Bronchial epithelial cell (primary cell): ENCODE data around the gene NALCN. TPM values are rescaled to one million over a fixed set of nuclear protein-coding genes. Genes with fewer than 3 reads are reported as not detected.

Source experiments
- DNase-seq: peaks from one replicate; pipeline ENCODE4 v3.0.0-alpha.2; 2010; ENCODE audit warnings: low read depth
- FAIRE-seq: peaks from 2 replicates; lab custom pipeline; 2011; peaks lifted over from hg19 to GRCh38; lab: Jason Lieb, UNC
- H3K27me3 ChIP-seq: 2 replicates; pipeline ENCODE4 v1.5.1; 2011; ENCODE audit warnings: low read length; ENCODE audit not compliant: control insufficient read depth, insufficient read depth
- H3K36me3 ChIP-seq: 2 replicates; pipeline ENCODE4 v1.5.1; 2011; ENCODE audit warnings: low read length; ENCODE audit not compliant: control insufficient read depth, insufficient read depth
- H3K4me3 ChIP-seq: 2 replicates; pipeline ENCODE4 v1.5.1; 2011; ENCODE audit warnings: mild to moderate bottlenecking, low read depth, low read length, control low read depth
- CTCF ChIP-seq: IDR thresholded peaks from 2 replicates; pipeline ENCODE4 v1.5.1; 2011; ENCODE audit warnings: mild to moderate bottlenecking, moderate library complexity, low read length, control low read depth, inconsistent platforms; ENCODE audit not compliant: insufficient read depth, severe bottlenecking
- total RNA-seq: library from RNA; depleted of rRNA; stranded (reverse); fragments of >200 nt; gene quantifications from 2 replicates; pipeline ENCODE4 v1.2.1, GENCODE V29; 2014

NALCN gene
- total RNA-seq, 1 donor from 2014 or later, result 0.26 TPM

DNA sequence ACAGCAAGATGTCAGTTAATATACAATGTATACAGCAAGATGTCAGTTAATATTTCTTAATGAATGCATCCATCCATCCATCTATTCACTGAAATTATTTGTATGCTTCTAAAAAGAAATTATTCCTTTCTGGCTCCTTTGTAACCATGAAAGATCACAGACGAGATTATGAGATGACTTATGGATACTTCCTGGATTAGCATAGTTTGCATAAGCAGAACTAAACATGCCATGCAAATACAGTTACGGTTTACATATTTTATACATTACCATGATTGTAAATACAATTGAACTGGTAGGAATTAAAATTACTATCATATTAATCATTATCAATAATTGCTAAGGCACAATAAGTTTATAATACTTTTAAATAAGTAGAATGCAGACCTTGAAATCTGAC lies 32.7 kb downstream of the NALCN start:
- Histone ChIP-seq H3K27me3 (no peaks in the 10 kb centered on the region), H3K4me3 (no peak overlapping the region), H3K36me3 (no peaks in the 10 kb centered on the region)
- TF ChIP-seq CTCF, result no peak
- DNase-seq, result no peak
- no peak for FAIRE-seq

GRCh38 chr13:101382701-101383100 lies 33.6 kb downstream of the NALCN start:
- Histone ChIP-seq H3K4me3 (no peak overlapping the region), H3K36me3 (no peaks in the 10 kb centered on the region), H3K27me3 (no peaks in the 10 kb centered on the region)
- no peak for FAIRE-seq
- TF ChIP-seq CTCF, result no peak
- DNase-seq, result no peak

GRCh38 chr13:101382086-101382485 lies 34.2 kb downstream of the NALCN start:
- Histone ChIP-seq H3K27me3 (no peaks in the 10 kb centered on the region), H3K36me3 (no peaks in the 10 kb centered on the region), H3K4me3 (no peak overlapping the region)
- DNase-seq, result no peak
- FAIRE-seq, result no peak
- TF ChIP-seq CTCF, result no peak

GRCh38 chr13:101360525-101360924 lies 55.8 kb downstream of the NALCN start:
- TF ChIP-seq CTCF, result no peak
- no peak overlapping the region for H3K4me3 ChIP-seq
- H3K27me3 ChIP-seq, result no peaks in the 10 kb centered on the region
- FAIRE-seq (no peak), DNase-seq (no peak)
- no peaks in the 10 kb centered on the region for H3K36me3 ChIP-seq

- no peaks in the 10 kb centered on the region for H3K27me3 ChIP-seq
- no peak for DNase-seq
- FAIRE-seq, result no peak
- no peak for TF ChIP-seq CTCF
- H3K4me3 ChIP-seq, result no peak overlapping the region
- no peaks in the 10 kb centered on the region for H3K36me3 ChIP-seq
Observed at GRCh38 chr13:101354895-101355294, 61.4 kb downstream of the NALCN start.
